HG03103 (cell line): ENCODE data around the gene EDIL3.

Experiments
- ATAC-seq: cut with Tn5 transposase; IDR thresholded peaks from one replicate; pipeline ENCODE4 v1.9.1; 2021; ENCODE audit warnings: low read depth; ENCODE audit not compliant: unreplicated experiment

The EDIL3 gene

GRCh38 chr5:83922699-83923098 is 462.0 kb downstream of the EDIL3 start:
- no peak for ATAC-seq

GRCh38 chr5:83921666-83922193 is 462.9 kb downstream of the EDIL3 start:
- no peak for ATAC-seq

GRCh38 chr5:83919071-83920041 is 465.3 kb downstream of the EDIL3 start:
- peak; percentile 72 for ATAC-seq

- no peak for ATAC-seq
Measured at GRCh38 chr5:83917261-83917908, 467.3 kb downstream of the EDIL3 start.

- ATAC-seq, result no peak
Measured at GRCh38 chr5:83914662-83915418, 469.8 kb downstream of the EDIL3 start.

GRCh38 chr5:83914199-83914598 is 470.5 kb downstream of the EDIL3 start:
- no peak for ATAC-seq

GRCh38 chr5:83913593-83913992 is 471.1 kb downstream of the EDIL3 start:
- no peak for ATAC-seq

GRCh38 chr5:83911367-83911919 is 473.2 kb downstream of the EDIL3 start:
- no peak for ATAC-seq

- no peak for ATAC-seq
Measured at GRCh38 chr5:83900306-83900705, 484.4 kb downstream of the EDIL3 start.

GRCh38 chr5:83899326-83899970 is 485.2 kb downstream of the EDIL3 start:
- no peak for ATAC-seq

- ATAC-seq, result no peak
Measured at GRCh38 chr5:83895860-83896259, 488.8 kb downstream of the EDIL3 start.

GRCh38 chr5:83891261-83891660 is 493.4 kb downstream of the EDIL3 start:
- ATAC-seq, result no peak
